GM12891 (cell line): ENCODE data around the gene UNC5C.

Experiments used
- POLR2A ChIP-seq: IDR thresholded peaks from 2 replicates; pipeline ENCODE4 v1.6.1; 2011; ENCODE audit warnings: low read depth, low read length, control low read depth
- POLR2AphosphoS5 ChIP-seq: IDR thresholded peaks from 2 replicates; pipeline ENCODE4 v1.6.1; 2011; ENCODE audit warnings: low read depth, low read length, control low read depth
- SPI1 ChIP-seq: IDR thresholded peaks from 2 replicates; pipeline ENCODE4 v1.6.1; 2011; ENCODE audit warnings: low read depth, low read length, control low read depth
- TAF1 ChIP-seq: IDR thresholded peaks from 2 replicates; pipeline ENCODE4 v1.6.1; 2011; ENCODE audit warnings: low read depth, low read length, control low read depth

DNA sequence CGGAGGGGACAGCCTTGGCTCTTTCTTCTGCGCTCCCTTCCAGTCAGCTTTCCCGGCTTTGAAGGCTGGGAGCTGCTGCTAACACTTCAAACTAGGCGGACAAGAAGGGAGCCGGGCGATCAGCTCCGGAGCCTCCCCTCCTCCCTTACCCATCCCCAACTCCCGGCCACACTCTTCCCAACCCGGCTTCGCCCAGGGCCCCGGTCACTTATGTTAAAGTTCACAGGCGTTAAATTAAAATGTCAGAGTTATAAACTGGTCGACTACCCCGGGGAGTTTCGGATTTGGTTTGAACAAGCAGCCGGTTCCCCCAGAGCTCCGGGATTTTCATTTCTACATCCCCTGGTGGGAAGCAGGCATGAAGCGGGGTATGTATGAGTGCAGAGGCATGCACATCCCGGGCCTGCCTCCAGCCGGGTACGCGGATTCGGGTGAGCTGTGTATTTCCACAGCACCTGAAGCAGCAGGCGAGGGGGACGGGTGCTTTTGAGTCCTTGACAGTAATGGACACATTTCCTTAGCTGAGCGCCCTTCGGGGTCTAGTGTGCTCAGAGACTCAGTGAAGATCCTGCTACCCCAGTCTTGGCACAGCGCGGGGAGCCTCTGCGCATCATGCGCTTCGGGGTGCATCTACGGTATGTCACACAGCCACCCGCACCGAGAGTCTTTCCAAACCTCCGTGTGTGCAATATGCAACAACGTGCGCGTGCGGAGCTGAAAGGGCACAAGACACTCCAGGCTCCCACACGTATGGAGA, 880 bp downstream of the UNC5C start:
- TF ChIP-seq POLR2A = no peak
- no peak for TF ChIP-seq POLR2AphosphoS5
- no peak for TF ChIP-seq TAF1
- no peak for TF ChIP-seq SPI1
